H1 (cell line): ENCODE data around the gene UBE4B. TPM values are rescaled to one million over a fixed set of nuclear protein-coding genes. Genes with fewer than 3 reads are reported as not detected.

Experiments
- CTCF ChIA-PET: fragments of 300-600 bp; sonication (Branson Sonifier 250); formaldehyde crosslinking; loops from one replicate; lab custom pipeline; 2021; ENCODE audit not compliant: partially characterized antibody; lab: Charles Lee
- POLR2A ChIA-PET: fragments of 300-600 bp; sonication (Branson Sonifier 250); formaldehyde crosslinking; loops from one replicate; lab custom pipeline; 2021; ENCODE audit warnings: inconsistent platforms; ENCODE audit not compliant: partially characterized antibody; lab: Charles Lee
- DNase-seq, 2 experiments: peaks; one replicate each; pipeline versions ENCODE4 v3.0.0 to v3.0.0-alpha.2; 2010 to 2022; ENCODE audit warnings: low spot score in 2 of 2, low read depth in 1 of 2, mixed read lengths in 1 of 2
- FAIRE-seq: peaks from 2 replicates; lab custom pipeline; 2011; peaks lifted over from hg19 to GRCh38; lab: Jason Lieb, UNC
- H2AFZ ChIP-seq: 2 replicates; pipeline ENCODE4 v1.8.1; 2012; ENCODE audit warnings: low read length, inconsistent platforms
- H2AK5ac ChIP-seq: 2 replicates; pipeline ENCODE4 v1.6.1; 2013; ENCODE audit warnings: low read depth, low read length
- H2BK120ac ChIP-seq: replicated peaks from 2 replicates; pipeline ENCODE3; 2013; ENCODE audit warnings: low read depth, low read length, inconsistent platforms
- H2BK12ac ChIP-seq: 2 replicates; pipeline ENCODE4 v1.6.1; 2013; ENCODE audit warnings: low read depth, low read length
- H2BK15ac ChIP-seq: 2 replicates; pipeline ENCODE4 v1.6.1; 2013; ENCODE audit warnings: low read length
- H2BK20ac ChIP-seq: 2 replicates; pipeline ENCODE4 v1.6.1; 2013; ENCODE audit warnings: low read length
- H2BK5ac ChIP-seq: 2 replicates; pipeline ENCODE4 v1.6.1; 2013; ENCODE audit warnings: low read depth, low read length
- H3K14ac ChIP-seq: 2 replicates; pipeline ENCODE4 v1.6.1; 2013; ENCODE audit warnings: inconsistent platforms; ENCODE audit not compliant: insufficient read length
- H3K18ac ChIP-seq: 2 replicates; pipeline ENCODE4 v1.6.1; 2013; ENCODE audit warnings: low read length; ENCODE audit errors: extremely low read depth
- H3K23ac ChIP-seq: 2 replicates; pipeline ENCODE4 v1.6.1; 2013; ENCODE audit warnings: inconsistent platforms; ENCODE audit not compliant: insufficient read length
- H3K23me2 ChIP-seq: 2 replicates; pipeline ENCODE4 v1.6.1; 2013; ENCODE audit warnings: low read depth, low read length
- H3K27ac ChIP-seq: 2 replicates; pipeline ENCODE4 v1.6.1; 2011; ENCODE audit warnings: low read depth, low read length, inconsistent platforms
- H3K27me3 ChIP-seq, 4 experiments: replicated peaks in 1 of 4; 1 replicate in 1 of 4; 2 replicates in 3 of 4; pipeline versions ENCODE4 v1.6.1 to v1.8.1; 2011 to 2013; ENCODE audit warnings: low read length in 3 of 4, mild to moderate bottlenecking in 3 of 4, inconsistent platforms in 2 of 4, mixed read lengths in 2 of 4, moderate library complexity in 1 of 4; ENCODE audit not compliant: control insufficient read depth in 3 of 4, insufficient read depth in 3 of 4; ENCODE audit errors: extremely low read depth in 1 of 4
- H3K36me3 ChIP-seq, 4 experiments: 2 replicates each; pipeline versions ENCODE4 v1.6.1 to v1.8.1; 2011 to 2013; ENCODE audit warnings: mild to moderate bottlenecking in 4 of 4, low read length in 3 of 4, moderate library complexity in 2 of 4, control low read depth in 1 of 4, inconsistent platforms in 1 of 4; ENCODE audit not compliant: insufficient read depth in 4 of 4, control insufficient read depth in 2 of 4
- H3K4ac ChIP-seq: replicated peaks from 2 replicates; pipeline ENCODE3; 2013; ENCODE audit warnings: low read length, low read depth, mixed read lengths, inconsistent platforms; ENCODE audit not compliant: insufficient read length
- H3K4me1 ChIP-seq, 4 experiments: replicated peaks in 1 of 4; 1 replicate in 1 of 4; 2 replicates in 3 of 4; pipeline versions ENCODE4 v1.6.1 to v1.8.1; 2011 to 2013; ENCODE audit warnings: low read length in 3 of 4, inconsistent platforms in 2 of 4, mixed read lengths in 1 of 4; ENCODE audit not compliant: insufficient read depth in 4 of 4, control insufficient read depth in 3 of 4
- H3K4me2 ChIP-seq, 2 experiments: 2 replicates each; pipeline versions ENCODE4 v1.6.1 to v1.8.1; 2011 to 2013; ENCODE audit warnings: low read depth in 2 of 2, low read length in 2 of 2, control low read depth in 1 of 2, inconsistent platforms in 1 of 2, mild to moderate bottlenecking in 1 of 2; ENCODE audit not compliant: insufficient read depth in 1 of 2
- H3K4me3 ChIP-seq, 4 experiments: fragments of 200-600, 300-600 bp in 1 of 4; sonication (generic), shearing (Covaris generic), sonication (Bioruptor Twin) in 1 of 4; 2 replicates each; pipeline versions ENCODE4 v1.5.1 to v1.8.1; 2011 to 2016; ENCODE audit warnings: low read length in 4 of 4, low read depth in 3 of 4, control low read depth in 2 of 4, inconsistent platforms in 2 of 4, mild to moderate bottlenecking in 2 of 4, mixed read lengths in 1 of 4, moderate library complexity in 1 of 4; ENCODE audit not compliant: insufficient read depth in 2 of 4; ENCODE audit errors: extremely low read depth in 1 of 4
- H3K56ac ChIP-seq: replicated peaks from 2 replicates; pipeline ENCODE3; 2013; ENCODE audit warnings: low read depth, mild to moderate bottlenecking, mixed read lengths, low read length, inconsistent platforms; ENCODE audit not compliant: insufficient read length
- H3K79me1 ChIP-seq: 2 replicates; pipeline ENCODE4 v1.6.1; 2013; ENCODE audit warnings: low read depth, low read length, control low read depth
- H3K79me2 ChIP-seq, 2 experiments: 2 replicates each; pipeline versions ENCODE4 v1.6.1 to v1.8.1; 2012 to 2013; ENCODE audit warnings: low read length in 2 of 2, mild to moderate bottlenecking in 2 of 2, inconsistent platforms in 1 of 2; ENCODE audit not compliant: insufficient read depth in 2 of 2, control insufficient read depth in 1 of 2
- H3K9ac ChIP-seq, 4 experiments: replicated peaks in 1 of 4; 1 replicate in 1 of 4; 2 replicates in 3 of 4; pipeline versions ENCODE4 v1.6.1 to v1.8.1; 2011 to 2013; ENCODE audit warnings: low read depth in 3 of 4, low read length in 3 of 4, control low read depth in 2 of 4, mild to moderate bottlenecking in 2 of 4, moderate library complexity in 2 of 4, inconsistent platforms in 1 of 4; ENCODE audit errors: extremely low read depth in 1 of 4
- H3K9me3 ChIP-seq, 2 experiments: 2 replicates each; pipeline versions ENCODE4 v1.6.1 to v1.8.1; 2012 to 2013; ENCODE audit warnings: mild to moderate bottlenecking in 2 of 2, moderate library complexity in 2 of 2, control low read depth in 1 of 2, inconsistent platforms in 1 of 2, low read depth in 1 of 2, low read length in 1 of 2, mixed read lengths in 1 of 2; ENCODE audit not compliant: insufficient read depth in 2 of 2
- H4K20me1 ChIP-seq, 2 experiments: replicated peaks in 1 of 2; 2 replicates each; pipeline versions ENCODE3 to v1.8.1; 2011 to 2013; ENCODE audit warnings: inconsistent platforms in 2 of 2, low read length in 2 of 2, mild to moderate bottlenecking in 1 of 2; ENCODE audit not compliant: insufficient read depth in 2 of 2, control insufficient read depth in 1 of 2
- H4K5ac ChIP-seq: 2 replicates; pipeline ENCODE4 v1.6.1; 2013; ENCODE audit warnings: low read length, low read depth, mixed read lengths, inconsistent platforms; ENCODE audit not compliant: insufficient read length
- H4K8ac ChIP-seq: 2 replicates; pipeline ENCODE4 v1.8.0; 2013; ENCODE audit warnings: mild to moderate bottlenecking, moderate library complexity, low read length, inconsistent platforms; ENCODE audit not compliant: insufficient read depth; ENCODE audit errors: extremely low read depth
- H4K91ac ChIP-seq: replicated peaks from 2 replicates; pipeline ENCODE3; 2013; ENCODE audit warnings: low read length, mixed read lengths, inconsistent platforms; ENCODE audit not compliant: insufficient read length
- ASH2L ChIP-seq: fragments of 200-600, 300-600 bp; sonication (generic); IDR thresholded peaks from one replicate; pipeline ENCODE4 v1.7.1; 2017; ENCODE audit warnings: low read length
- BACH1 ChIP-seq: IDR thresholded peaks from 2 replicates; pipeline ENCODE4 v1.6.1; 2012; ENCODE audit warnings: low read length, improper control_type of control experiment
- BCL11A ChIP-seq, 2 experiments: IDR thresholded peaks; one replicate each; pipeline ENCODE4 v1.6.1; 2011; ENCODE audit warnings: low read depth in 2 of 2, low read length in 2 of 2, mild to moderate bottlenecking in 2 of 2
- BRCA1 ChIP-seq: IDR thresholded peaks from 2 replicates; pipeline ENCODE4 v1.6.1; 2012; ENCODE audit warnings: low read depth, low read length, improper control_type of control experiment
- EGR1 ChIP-seq: IDR thresholded peaks from 2 replicates; pipeline ENCODE4 v1.6.1; 2011; ENCODE audit warnings: low read depth, low read length, borderline replicate concordance
- EP300 ChIP-seq, 2 experiments: IDR thresholded peaks; 1 replicate in 1 of 2; 2 replicates in 1 of 2; pipeline ENCODE4 v1.6.1; 2011 to 2012; ENCODE audit warnings: low read depth in 2 of 2, low read length in 2 of 2, mild to moderate bottlenecking in 2 of 2, borderline replicate concordance in 1 of 2, inconsistent platforms in 1 of 2, moderate library complexity in 1 of 2
- SP2 ChIP-seq: IDR thresholded peaks from 2 replicates; pipeline ENCODE4 v1.6.1; 2012; ENCODE audit warnings: mild to moderate bottlenecking, low read length, inconsistent platforms
- WGBS, 2 experiments: shearing (Covaris generic) in 1 of 2; methylation state at CpG; one replicate each; pipeline versions ENCODE4 v1.1.6 to v1.1.7; 2013 to 2015; ENCODE audit warnings: low lambda C conversion rate in 2 of 2, mixed read lengths in 2 of 2, inconsistent platforms in 1 of 2, low coverage in 1 of 2, missing lambda C conversion rate in 1 of 2; ENCODE audit not compliant: insufficient replicate concordance in 2 of 2, insufficient coverage in 1 of 2, insufficient read length in 1 of 2; ENCODE audit errors: extremely low coverage in 1 of 2, missing lambda C conversion rate in 1 of 2; 5-methylcytosine and 5-hydroxymethylcytosine counted together
- polyA plus RNA-seq, 7 experiments: library from polyadenylated mRNA; depleted of rRNA in 3 of 7; stranded (reverse) in 5 of 7; unstranded in 2 of 7; fragments of >200 nt in 5 of 7; fragments of 200-250 nt in 2 of 7; gene quantifications; 1 replicate in 5 of 7; 2 replicates in 1 of 7; 4 replicates in 1 of 7; pipeline versions ENCODE4 v1.2.1 to v1.2.3, GENCODE V29; 2011 to 2013; ENCODE audit warnings: missing spikeins in 2 of 7, mixed read lengths in 2 of 7
- total RNA-seq: library from RNA; stranded (reverse); fragmentation: NEBNext Ultra II Directional; extraction: Animal tissue kit (Norgen Biotek cat#: 25700); gene quantifications from 2 replicates; pipeline ENCODE4 v1.2.1, GENCODE V29; 2021
- TF ChIP-seq, protein P1 (sequence below): IDR thresholded peaks from 2 replicates; pipeline ENCODE4 v1.6.1; 2012; ENCODE audit warnings: inconsistent platforms

The UBE4B gene
- total and polyA plus RNA-seq, 2 of the 8 experiments (the other 6 are each of a cell fraction or from before 2014, with no cell fraction given), result 24.5 to 90.1 TPM

DNA sequence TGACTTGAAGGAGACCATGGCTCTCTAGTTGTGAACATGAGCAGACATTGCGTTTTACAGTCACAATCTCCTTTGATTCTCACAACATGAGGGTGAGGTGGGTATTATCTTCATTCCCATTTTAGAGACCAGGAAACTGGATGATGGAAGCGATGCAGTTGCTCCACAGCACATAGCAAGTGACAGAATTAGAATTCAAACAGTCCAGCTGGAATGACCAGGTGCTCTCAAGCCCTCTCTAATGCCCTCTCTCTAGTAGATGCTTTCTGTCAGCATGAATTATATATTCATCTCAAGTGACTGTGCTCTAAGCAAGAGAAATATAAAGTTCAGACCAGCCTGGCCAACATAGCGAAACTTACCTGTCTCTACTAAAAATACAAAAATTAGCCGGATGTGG, 167.9 kb downstream of the UBE4B start:
- no peak overlapping the region for H3K27ac ChIP-seq
- DNase-seq (no peak), FAIRE-seq (no peak)
- H3K79me1 ChIP-seq, result no peaks in the 10 kb centered on the region
- TF ChIP-seq BRCA1 (no peak), EGR1 (no peak), ASH2L (no peak), BCL11A (IDR thresholded peaks at IDR 0.05; ENCODE audit: low read depth in 2 of 2, low read length in 2 of 2) (no peak), SP2 (no peak), BACH1 (no peak), EP300 (IDR thresholded peaks at IDR 0.05; ENCODE audit: borderline replicate concordance in 1 of 2, low read depth in 2 of 2, low read length in 2 of 2) (no peak)
- TF ChIP-seq, protein P1, sequence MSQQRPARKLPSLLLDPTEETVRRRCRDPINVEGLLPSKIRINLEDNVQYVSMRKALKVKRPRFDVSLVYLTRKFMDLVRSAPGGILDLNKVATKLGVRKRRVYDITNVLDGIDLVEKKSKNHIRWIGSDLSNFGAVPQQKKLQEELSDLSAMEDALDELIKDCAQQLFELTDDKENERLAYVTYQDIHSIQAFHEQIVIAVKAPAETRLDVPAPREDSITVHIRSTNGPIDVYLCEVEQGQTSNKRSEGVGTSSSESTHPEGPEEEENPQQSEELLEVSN, result no peak
- TF ChIP-seq, all 59 proteins: peak for 0
- H3K36me3 ChIP-seq, result no peaks in the 10 kb centered on the region
- H2AFZ ChIP-seq, result no peak overlapping the region
- H3K79me2 ChIP-seq, result no peaks in the 10 kb centered on the region
- H2BK12ac ChIP-seq, result no peak overlapping the region
- no peak overlapping the region for H2AK5ac ChIP-seq
- H3K27me3 ChIP-seq, result no peaks in the 10 kb centered on the region
- WGBS, 2 experiments, result 92% methylated on average over 4 of the region's 4 CpGs; no CpG with 5 or more reads in 1 of the 2 experiments
- H3K4me2 ChIP-seq, result no peak overlapping the region
- no peak overlapping the region for H3K4me3 ChIP-seq
- no peak overlapping the region for H3K14ac ChIP-seq
- H3K23me2 ChIP-seq, result no peaks in the 10 kb centered on the region
- H4K5ac ChIP-seq, result no peak overlapping the region
- no peak overlapping the region for H3K4ac ChIP-seq
- H4K8ac ChIP-seq, result no peak overlapping the region
- no peak overlapping the region for H2BK5ac ChIP-seq
- H4K20me1 ChIP-seq, result no peaks in the 10 kb centered on the region
- H3K4me1 ChIP-seq, result no peaks in the 10 kb centered on the region
- ChIA-PET POLR2A (interaction anchor here (0.9 kb wide), 1 partner anchor 11 kb away, joined by 3 read pairs; no protein-coding TSS in a partner anchor), CTCF (interaction anchor here (0.5 to 2.7 kb wide), 2 partner anchors 9 to 32 kb away, joined by 3 to 14 read pairs; partner anchors contain the start of gene KIF1B)
- H3K56ac ChIP-seq, result no peak overlapping the region
- H3K23ac ChIP-seq, result no peak overlapping the region
- no peak overlapping the region for H2BK120ac ChIP-seq
- no peak overlapping the region for H2BK15ac ChIP-seq
- H3K18ac ChIP-seq, result no peak overlapping the region
- H2BK20ac ChIP-seq, result no peak overlapping the region
- H3K9me3 ChIP-seq, result no peaks in the 10 kb centered on the region
- H3K9ac ChIP-seq, result no peak overlapping the region
- H4K91ac ChIP-seq, result no peak overlapping the region
